HG02588 (cell line): ENCODE data around the gene OGA.

Source experiments
- ATAC-seq: cut with Tn5 transposase; IDR thresholded peaks from one replicate; pipeline ENCODE4 v1.9.1; 2021; ENCODE audit warnings: mild to moderate bottlenecking, moderate library complexity; ENCODE audit not compliant: unreplicated experiment

The OGA gene

GRCh38 chr10:101776161-101776817 lies 42.0 kb downstream of the OGA start:
- no peak for ATAC-seq

- no peak for ATAC-seq
Observed at GRCh38 chr10:101775273-101776160, 42.7 kb downstream of the OGA start, which contains the start of gene FGF8. Gene FGF8, minus strand, starts transcription at chr10:101776114. Its CDS starts 214 bp downstream, at chr10:101775900.

DNA sequence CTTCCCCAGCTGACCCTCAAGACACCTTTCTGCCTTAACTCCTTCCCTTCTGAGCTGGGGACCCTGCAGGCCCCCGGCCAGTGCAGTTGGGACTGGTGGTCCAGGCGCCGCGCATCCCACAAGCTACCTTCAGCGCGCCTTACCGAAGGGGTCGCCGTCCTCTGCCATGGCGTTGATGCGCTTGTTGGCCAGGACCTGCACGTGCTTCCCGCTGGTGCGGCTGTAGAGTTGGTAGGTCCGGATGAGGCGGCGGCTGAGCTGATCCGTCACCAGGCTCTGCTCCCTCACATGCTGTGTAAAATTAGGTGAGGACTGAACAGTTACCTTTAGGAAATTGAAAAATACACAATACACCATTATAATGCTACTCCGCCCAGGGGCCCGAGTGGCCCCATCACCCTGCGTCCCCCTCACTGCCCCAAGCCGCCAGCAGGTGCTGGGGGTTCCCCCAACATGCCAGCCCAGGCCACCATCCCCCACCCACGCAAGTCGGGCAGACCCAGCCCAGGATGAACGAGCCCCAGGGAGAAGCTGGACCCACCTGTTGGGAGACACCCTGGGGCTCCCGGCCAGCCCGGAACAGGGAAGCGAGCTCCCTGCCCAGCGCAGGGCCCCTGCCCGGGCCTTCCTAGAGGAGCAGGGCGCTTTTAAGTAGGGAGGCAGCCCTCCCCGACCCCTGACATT lies 43.5 kb downstream of the OGA start:
- no peak for ATAC-seq

DNA sequence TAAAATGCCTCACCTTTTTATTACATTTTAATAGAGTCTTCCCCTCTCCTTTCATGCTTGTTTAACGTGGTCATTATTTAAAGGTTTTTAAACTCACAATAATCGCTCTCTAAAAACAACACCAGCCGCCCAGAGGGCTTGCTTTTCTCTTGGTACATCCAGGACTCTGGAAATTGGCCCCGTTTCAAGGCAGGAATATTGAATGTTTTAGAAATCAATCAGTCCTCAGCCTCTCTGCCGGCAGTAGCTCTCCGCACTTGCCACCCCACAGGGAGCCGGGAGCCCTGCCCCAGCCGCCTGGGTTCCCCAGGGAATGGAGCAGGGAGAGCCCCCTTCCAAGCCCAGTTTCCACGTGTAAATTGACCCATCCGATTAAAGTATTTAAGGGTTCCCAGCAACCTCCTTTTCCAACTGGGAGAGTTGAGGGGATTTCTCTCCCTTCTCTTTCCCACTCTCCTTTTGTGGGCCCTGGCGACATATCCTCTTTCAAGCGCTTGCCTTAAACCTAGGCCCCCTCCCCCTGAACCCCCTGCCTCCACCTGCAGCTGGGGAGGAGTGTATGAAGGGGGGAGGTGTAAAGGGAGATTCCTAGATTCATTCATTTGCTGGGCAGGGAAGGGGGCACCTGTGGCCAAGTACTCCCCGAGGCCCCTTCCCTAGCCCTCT lies 44.2 kb downstream of the OGA start:
- ATAC-seq = no peak

DNA sequence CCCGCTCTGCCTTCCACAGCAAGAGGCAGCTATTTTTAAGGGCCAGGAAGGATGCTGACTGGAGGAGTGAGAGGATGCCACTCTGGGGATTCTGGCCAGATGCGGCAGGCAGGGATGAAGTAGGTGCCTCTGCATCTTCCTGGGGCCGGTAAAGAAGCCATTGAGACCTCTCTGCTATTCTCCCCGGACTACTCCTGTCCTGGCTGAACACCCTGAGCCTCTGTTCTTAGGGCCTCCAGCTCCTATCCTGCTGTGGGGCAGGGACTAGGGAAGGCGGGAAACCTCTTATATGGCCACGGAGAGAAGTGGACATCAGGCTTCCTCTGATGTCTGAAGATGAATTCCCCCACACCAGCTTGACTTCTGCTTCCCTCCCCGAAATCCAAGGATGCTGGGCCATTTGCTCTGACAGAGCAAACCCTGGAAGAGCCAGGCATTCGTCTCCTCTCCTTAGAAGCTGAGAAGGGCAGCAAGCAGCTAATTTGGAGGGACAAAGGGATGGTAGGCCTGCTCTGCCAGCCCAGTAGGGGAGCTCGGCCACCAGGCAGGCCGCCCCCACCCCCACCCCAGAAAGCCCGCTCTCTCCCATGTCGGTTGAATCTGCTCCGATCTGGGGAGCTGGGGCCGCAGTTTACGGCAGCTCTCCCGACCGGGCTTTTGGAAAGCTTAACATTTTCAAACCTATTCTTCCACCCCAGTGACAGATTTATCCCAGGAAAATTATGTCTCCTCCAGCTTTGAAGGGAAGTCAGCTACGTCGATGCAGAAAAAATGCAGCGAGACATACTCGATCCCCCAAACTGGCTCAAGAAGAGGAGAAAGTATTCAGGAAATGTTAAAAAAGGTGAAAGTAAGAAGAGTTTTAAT lies 45.1 kb downstream of the OGA start:
- ATAC-seq = no peak

- ATAC-seq = no peak
Observed at GRCh38 chr10:101772017-101772894, 46.0 kb downstream of the OGA start.

GRCh38 chr10:101771380-101771779 lies 46.9 kb downstream of the OGA start:
- no peak for ATAC-seq

GRCh38 chr10:101770331-101771215 lies 47.7 kb downstream of the OGA start:
- ATAC-seq = no peak

GRCh38 chr10:101769541-101770180 lies 48.6 kb downstream of the OGA start:
- ATAC-seq = no peak

DNA sequence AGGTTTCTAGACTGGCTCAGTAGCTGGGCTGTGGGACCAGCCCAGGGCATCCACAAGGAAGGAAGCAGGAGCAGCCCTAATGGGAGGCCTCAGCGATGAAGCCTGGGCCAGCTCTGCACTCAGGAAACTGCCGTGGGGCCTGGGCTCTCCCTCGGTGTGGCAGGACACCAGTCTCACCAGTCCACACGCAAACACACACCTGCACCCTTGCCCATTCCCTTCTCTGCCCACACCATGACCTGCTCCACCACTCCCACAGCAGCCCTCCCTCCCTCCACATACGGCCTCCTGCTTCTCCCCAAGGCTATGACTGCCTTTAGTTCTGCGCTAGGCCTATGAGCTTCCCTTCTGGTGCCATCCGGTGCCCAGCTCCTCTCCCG lies 49.5 kb downstream of the OGA start:
- ATAC-seq = no peak

GRCh38 chr10:101767966-101768790 lies 50.1 kb downstream of the OGA start:
- no peak for ATAC-seq

DNA sequence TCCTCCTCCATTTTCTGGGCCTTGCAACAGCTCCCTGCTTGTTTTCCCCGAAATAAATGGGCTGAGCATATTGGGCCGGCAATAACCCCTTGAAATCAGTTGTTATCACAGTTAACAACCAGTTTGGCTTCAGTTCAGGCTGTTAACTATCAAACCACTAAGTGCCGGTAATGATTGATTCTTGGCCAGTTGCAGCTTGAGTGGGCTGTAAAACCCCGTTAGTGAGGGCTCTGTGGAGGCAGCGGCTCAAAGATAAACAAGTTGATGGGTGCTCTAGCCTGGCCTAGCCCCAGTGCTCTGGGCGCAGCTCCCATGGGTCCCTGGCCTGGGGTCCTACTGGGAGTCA lies 50.7 kb downstream of the OGA start:
- ATAC-seq = no peak

GRCh38 chr10:101766753-101767599 lies 51.3 kb downstream of the OGA start:
- ATAC-seq = no peak

- no peak for ATAC-seq
Observed at GRCh38 chr10:101766306-101766705, 51.9 kb downstream of the OGA start.

DNA sequence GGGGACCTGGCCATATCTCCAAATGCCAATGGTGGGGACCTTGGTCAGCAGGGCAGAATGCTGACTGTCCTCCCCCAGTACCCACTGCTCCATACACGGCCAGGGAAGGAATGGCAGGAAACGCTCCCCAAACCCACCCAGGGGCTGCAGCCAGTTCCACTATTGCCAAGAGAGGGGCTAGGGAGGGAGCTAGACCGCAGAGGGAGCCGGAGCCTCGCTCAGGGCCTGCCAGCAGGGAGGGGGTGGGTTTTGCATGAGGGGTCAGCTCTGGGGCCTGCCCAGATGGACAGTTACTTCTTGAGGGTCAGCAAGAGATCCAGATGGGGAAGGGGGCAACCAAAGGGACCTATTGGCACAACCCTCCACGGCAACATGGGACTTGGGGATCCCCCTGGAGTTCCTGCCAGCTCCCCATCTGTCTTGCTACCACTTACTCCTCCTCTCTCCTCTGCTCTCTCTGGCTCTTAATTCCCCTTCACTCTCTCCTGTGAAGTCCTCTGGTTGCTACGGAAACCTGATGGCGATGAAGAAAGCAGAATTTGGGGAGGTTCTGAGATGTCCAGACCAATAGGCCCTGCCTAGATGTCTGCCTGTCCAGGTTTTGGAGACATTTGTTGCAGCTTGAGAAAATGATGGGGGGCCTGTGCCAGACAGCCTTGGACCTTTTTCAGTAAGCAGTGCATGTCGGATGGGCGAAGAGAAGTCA lies 55.0 kb downstream of the OGA start:
- ATAC-seq = no peak
